GM12891 (cell line): ENCODE results near the gene ZSWIM6.

ENCODE experiments used
- PAX5 ChIP-seq: IDR thresholded peaks from 2 replicates; pipeline ENCODE4 v1.6.1; 2011; ENCODE audit warnings: low read length, moderate library complexity, mild to moderate bottlenecking; ENCODE audit not compliant: insufficient read depth, severe bottlenecking
- POLR2A ChIP-seq: IDR thresholded peaks from 2 replicates; pipeline ENCODE4 v1.6.1; 2011; ENCODE audit warnings: low read depth, low read length, control low read depth
- POLR2AphosphoS5 ChIP-seq: IDR thresholded peaks from 2 replicates; pipeline ENCODE4 v1.6.1; 2011; ENCODE audit warnings: low read depth, low read length, control low read depth
- POU2F2 ChIP-seq: IDR thresholded peaks from 2 replicates; pipeline ENCODE4 v1.6.1; 2011; ENCODE audit warnings: low read depth, mild to moderate bottlenecking, control low read depth, low read length, moderate library complexity
- TAF1 ChIP-seq: IDR thresholded peaks from 2 replicates; pipeline ENCODE4 v1.6.1; 2011; ENCODE audit warnings: low read depth, low read length, control low read depth

DNA sequence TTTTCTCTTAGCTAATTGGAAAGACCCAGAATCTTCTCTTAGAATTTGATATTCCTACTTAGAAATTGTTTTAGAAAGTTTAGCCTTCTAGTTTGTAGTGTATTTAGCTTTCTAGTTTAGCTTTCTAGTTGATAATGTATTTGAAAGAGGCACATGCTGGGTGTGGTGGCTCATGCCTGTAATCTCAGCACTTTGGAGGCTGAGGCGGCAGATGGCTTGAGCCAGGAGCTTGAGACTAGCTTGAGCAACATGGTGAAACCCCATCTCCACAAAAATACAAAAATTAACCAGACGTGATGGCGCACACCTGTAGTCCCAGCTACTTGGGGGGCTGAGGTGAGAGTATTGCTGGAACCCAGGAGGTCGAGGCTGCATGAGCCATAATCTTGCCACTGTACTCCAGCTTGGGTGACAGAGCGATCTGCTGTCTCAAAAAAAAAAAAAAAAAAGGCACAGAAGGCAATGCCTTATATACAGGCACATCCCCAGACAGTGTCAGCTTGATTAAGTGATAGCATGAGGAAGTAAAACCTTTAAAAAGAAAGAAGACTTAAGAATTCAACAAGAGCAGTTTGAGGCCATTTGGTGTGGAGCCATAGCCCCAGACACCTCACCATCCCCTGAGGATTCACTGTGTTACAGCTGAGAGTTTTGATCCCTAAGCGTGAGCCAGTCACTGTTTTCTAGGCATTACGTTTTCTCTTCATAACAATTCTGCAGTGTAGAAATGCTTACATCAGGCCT, 34.6 kb downstream of the ZSWIM6 start:
- TF ChIP-seq POLR2A (no peak), POLR2AphosphoS5 (no peak), PAX5 (no peak), TAF1 (no peak), POU2F2 (no peak)
